ENCODE measurements around the gene NXPH3.

NXPH3 gene

DNA sequence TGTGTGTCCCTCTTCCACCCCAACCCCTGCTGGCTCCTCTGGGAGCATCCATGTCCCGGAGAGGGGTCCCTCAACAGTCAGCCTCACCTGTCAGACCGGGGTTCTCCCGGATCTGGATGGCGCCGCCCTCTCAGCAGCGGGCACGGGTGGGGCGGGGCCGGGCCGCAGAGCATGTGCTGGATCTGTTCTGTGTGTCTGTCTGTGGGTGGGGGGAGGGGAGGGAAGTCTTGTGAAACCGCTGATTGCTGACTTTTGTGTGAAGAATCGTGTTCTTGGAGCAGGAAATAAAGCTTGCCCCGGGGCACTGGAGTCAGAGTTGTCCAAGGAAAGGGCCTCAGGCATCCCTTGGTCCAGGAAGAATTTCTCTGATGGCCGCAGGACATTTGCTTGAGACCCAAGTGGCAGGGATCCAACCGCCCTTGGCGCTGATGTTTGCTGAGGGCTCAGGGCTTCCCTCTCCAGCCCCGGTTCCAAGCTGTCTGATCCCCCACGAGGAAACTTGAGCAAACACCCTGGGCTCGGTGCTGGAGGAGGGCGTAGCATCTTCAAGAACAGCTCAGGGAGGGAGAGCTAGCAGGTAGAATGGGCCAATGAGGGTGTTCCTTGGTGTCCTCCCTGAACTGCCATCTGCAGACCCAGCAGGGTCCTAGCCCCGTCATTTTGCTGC, 4.5 kb downstream of the NXPH3 start:
- DNase-seq (ENCODE audit: low read depth), result no peak
- TF ChIP-seq, protein P1, sequence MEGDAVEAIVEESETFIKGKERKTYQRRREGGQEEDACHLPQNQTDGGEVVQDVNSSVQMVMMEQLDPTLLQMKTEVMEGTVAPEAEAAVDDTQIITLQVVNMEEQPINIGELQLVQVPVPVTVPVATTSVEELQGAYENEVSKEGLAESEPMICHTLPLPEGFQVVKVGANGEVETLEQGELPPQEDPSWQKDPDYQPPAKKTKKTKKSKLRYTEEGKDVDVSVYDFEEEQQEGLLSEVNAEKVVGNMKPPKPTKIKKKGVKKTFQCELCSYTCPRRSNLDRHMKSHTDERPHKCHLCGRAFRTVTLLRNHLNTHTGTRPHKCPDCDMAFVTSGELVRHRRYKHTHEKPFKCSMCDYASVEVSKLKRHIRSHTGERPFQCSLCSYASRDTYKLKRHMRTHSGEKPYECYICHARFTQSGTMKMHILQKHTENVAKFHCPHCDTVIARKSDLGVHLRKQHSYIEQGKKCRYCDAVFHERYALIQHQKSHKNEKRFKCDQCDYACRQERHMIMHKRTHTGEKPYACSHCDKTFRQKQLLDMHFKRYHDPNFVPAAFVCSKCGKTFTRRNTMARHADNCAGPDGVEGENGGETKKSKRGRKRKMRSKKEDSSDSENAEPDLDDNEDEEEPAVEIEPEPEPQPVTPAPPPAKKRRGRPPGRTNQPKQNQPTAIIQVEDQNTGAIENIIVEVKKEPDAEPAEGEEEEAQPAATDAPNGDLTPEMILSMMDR (IDR thresholded peaks at IDR 0.05; ENCODE audit: low read depth, low read length, missing control alignments), result no peak
- H3K4me3 ChIP-seq (ENCODE audit: low read depth, low read length), result no peak overlapping the region
- in situ Hi-C loops (cut with HindIII; ENCODE audit: low sequenced_read_pairs), result no loop called here

DNA sequence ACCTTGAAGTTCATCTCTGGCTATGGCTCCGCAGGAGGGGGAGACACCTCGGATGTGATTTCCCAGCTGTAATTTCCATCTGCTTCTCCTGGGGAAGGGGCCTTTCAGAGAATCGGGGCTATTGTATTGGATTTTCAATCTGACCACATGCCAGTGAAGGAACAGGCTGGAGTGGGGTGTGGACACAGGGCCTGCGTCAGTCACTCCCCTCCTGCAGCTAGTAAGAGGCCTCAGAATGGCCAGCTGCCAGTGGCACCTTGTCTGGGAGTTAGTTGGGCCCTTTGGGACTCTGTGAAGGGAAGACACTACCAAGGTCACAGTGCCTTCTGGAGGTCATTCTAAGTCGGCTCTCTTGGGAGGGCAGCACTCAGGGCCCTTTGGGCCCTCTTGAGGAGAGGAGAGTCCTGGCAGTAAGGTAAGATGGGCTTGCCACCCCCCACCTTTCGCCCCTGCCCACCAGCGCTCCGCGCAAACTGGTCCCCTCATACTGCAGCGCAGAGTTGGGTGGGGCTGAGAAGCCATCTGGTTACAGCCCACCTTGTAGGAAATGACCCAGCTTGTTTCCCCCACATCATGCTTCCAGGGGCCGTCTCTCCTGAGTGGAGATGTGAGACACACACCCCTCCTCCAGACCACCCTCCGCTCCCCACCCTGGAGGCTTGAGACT, 5.4 kb downstream of the NXPH3 start:
- H3K4me3 ChIP-seq (ENCODE audit: low read depth, low read length), result no peak overlapping the region
- TF ChIP-seq, protein P1 (IDR thresholded peaks at IDR 0.05; ENCODE audit: low read depth, low read length, missing control alignments), result no peak
- in situ Hi-C loops (cut with HindIII; ENCODE audit: low sequenced_read_pairs), result no loop called here
- DNase-seq (ENCODE audit: low read depth), result no peak

DNA sequence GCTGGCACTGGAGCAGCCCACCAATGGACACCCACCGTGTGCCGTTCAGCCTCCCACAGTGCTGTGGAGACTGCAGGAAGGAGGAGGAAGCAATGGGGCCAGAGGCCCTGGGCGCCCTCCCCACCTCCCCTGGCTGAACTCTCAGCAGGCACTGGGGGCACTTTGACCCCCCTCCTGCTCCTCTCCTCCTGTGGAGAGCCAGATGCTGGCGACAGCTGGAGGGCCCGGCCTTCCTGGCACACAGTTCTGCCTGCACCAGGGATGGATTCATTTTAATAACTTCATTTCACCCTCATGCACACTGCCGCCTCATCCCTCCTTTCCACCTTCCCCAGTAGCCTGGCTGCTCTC, 6.0 kb downstream of the NXPH3 start:
- no peak overlapping the region for H3K4me3 ChIP-seq (ENCODE audit: low read depth, low read length)
- no peak for DNase-seq (ENCODE audit: low read depth)
- TF ChIP-seq, protein P1 (IDR thresholded peaks at IDR 0.05; ENCODE audit: low read depth, low read length, missing control alignments), result no peak
- in situ Hi-C loops (cut with HindIII; ENCODE audit: low sequenced_read_pairs), result no loop called here

DNA sequence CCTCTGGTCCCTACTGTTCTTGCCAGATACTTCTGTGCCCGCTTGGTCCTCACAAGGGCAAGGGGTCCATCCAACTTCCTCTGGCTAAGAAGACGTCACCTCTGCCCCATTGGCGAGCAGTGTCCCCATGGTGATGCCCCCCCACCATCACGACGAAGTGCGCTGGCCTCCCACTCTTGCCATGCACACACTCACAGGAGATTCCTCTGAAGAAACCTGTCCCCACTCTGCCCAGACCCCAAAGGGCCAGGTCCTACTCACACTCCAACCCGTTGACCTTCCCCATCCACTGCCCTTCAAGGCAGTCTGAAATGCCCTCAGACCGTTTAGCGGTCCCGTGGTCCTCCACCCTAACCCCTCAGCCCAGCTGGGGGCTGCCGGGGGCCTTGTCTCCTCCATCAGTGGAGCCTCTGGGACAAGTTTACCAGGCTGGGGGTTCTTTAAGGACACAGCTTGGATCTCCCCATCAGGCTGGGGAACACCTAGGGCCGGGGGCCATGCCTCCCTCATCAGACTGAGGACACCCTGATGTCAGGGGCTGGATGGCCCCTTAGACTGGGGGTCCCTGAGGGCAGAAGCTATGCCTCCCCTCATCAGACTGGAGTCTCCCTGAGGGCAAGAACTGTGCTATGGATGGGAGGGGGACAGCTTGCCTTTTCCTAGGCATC, 6.5 kb downstream of the NXPH3 start:
- H3K4me3 ChIP-seq (ENCODE audit: low read depth, low read length), result no peak overlapping the region
- DNase-seq (ENCODE audit: low read depth), result no peak
- TF ChIP-seq, protein P1 (IDR thresholded peaks at IDR 0.05; ENCODE audit: low read depth, low read length, missing control alignments), result no peak
- in situ Hi-C loops (cut with HindIII; ENCODE audit: low sequenced_read_pairs), result no loop called here

DNA sequence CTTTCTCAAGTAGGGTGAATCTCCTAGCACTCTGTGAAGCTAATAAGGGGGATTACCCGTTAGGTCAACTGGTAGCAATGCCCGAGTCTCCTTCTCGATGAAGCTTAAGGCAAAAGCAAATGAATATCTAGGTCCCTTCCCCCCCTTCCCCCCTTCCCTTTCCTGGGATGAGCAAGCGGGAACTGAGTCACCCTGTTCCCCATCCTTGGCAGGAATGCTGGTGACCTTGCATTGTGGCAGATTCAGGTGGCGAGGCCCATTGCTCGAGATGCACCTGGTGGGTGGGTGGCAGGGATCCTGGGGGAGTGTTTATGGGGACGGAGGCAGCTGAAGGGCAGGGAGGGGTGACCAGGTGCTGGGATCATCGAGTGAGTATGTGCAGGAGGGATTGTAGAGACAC, 7.1 kb downstream of the NXPH3 start:
- in situ Hi-C loops (cut with HindIII; ENCODE audit: low sequenced_read_pairs), result no loop called here
- TF ChIP-seq, protein P1 (IDR thresholded peaks at IDR 0.05; ENCODE audit: low read depth, low read length, missing control alignments), result no peak
- DNase-seq (ENCODE audit: low read depth), result no peak
- H3K4me3 ChIP-seq (ENCODE audit: low read depth, low read length), result no peak overlapping the region

DNA sequence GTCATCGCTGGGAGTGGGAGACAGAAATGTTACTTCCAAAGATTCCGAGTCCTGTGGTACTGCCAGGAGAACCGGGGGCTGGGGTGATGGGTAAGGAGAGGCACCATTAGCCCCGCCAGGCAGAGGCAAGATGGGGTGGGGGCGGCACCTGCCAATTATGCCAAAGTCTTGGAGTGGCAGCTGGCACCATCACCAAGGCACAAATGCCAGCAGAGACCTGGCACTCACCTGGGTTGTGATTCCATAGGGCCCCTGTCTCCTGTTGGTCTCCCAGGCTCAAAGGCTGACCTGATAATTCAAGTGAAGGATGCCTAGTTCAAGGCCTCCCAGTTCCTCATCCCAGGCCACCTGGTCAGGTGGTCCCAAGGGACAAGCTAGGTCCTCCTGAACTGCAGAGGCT, 7.6 kb downstream of the NXPH3 start:
- in situ Hi-C loops (cut with HindIII; ENCODE audit: low sequenced_read_pairs), result no loop called here
- H3K4me3 ChIP-seq (ENCODE audit: low read depth, low read length), result no peak overlapping the region
- DNase-seq (ENCODE audit: low read depth), result no peak
- TF ChIP-seq, protein P1 (IDR thresholded peaks at IDR 0.05; ENCODE audit: low read depth, low read length, missing control alignments), result no peak

All from astrocyte of the cerebellum (primary cell).